GM19351 (cell line): ENCODE measurements around the gene RAPGEF2.
"Not testable (repeated sequence)": the region's sequence is repeated elsewhere in the genome, so short reads cannot be mapped to it uniquely, and the experiment has no call there.

Experiments
- ATAC-seq: cut with Tn5 transposase; IDR thresholded peaks from one replicate; pipeline ENCODE4 v1.9.1; 2021; ENCODE audit warnings: mild to moderate bottlenecking, moderate library complexity; ENCODE audit not compliant: unreplicated experiment

The RAPGEF2 gene

GRCh38 chr4:159303435-159303834 lies 200.6 kb downstream of the RAPGEF2 start:
- no peak for ATAC-seq

- ATAC-seq = no peak
Observed at GRCh38 chr4:159305129-159305528, 202.2 kb downstream of the RAPGEF2 start.

- no peak for ATAC-seq
Observed at GRCh38 chr4:159307929-159308328, 205.1 kb downstream of the RAPGEF2 start.

- ATAC-seq = no peak
Observed at GRCh38 chr4:159308566-159309340, 205.9 kb downstream of the RAPGEF2 start.

GRCh38 chr4:159312236-159312635 lies 209.4 kb downstream of the RAPGEF2 start:
- no peak for ATAC-seq

- not testable (repeated sequence) for ATAC-seq
Observed at GRCh38 chr4:159315879-159316278, 213.0 kb downstream of the RAPGEF2 start.

GRCh38 chr4:159317203-159317602 lies 214.3 kb downstream of the RAPGEF2 start:
- no peak for ATAC-seq

GRCh38 chr4:159319027-159319426 lies 216.1 kb downstream of the RAPGEF2 start:
- ATAC-seq = no peak

GRCh38 chr4:159326480-159326879 lies 223.6 kb downstream of the RAPGEF2 start:
- ATAC-seq = no peak

- no peak for ATAC-seq
Observed at GRCh38 chr4:159328766-159329165, 225.9 kb downstream of the RAPGEF2 start.

GRCh38 chr4:159334461-159334860 lies 231.6 kb downstream of the RAPGEF2 start:
- no peak for ATAC-seq

GRCh38 chr4:159337041-159337440 lies 234.2 kb downstream of the RAPGEF2 start:
- ATAC-seq = no peak

- no peak for ATAC-seq
Observed at GRCh38 chr4:159341522-159341921, 238.6 kb downstream of the RAPGEF2 start.

- no peak for ATAC-seq
Observed at GRCh38 chr4:159342374-159342773, 239.5 kb downstream of the RAPGEF2 start.

GRCh38 chr4:159343116-159343515 lies 240.2 kb downstream of the RAPGEF2 start:
- no peak for ATAC-seq

- no peak for ATAC-seq
Observed at GRCh38 chr4:159344877-159345276, 242.0 kb downstream of the RAPGEF2 start.

GRCh38 chr4:159346681-159347080 lies 243.8 kb downstream of the RAPGEF2 start:
- ATAC-seq = no peak

GRCh38 chr4:159347813-159348212 lies 244.9 kb downstream of the RAPGEF2 start:
- no peak for ATAC-seq

GRCh38 chr4:159349332-159349731 lies 246.5 kb downstream of the RAPGEF2 start:
- ATAC-seq = no peak

GRCh38 chr4:159352609-159353008 lies 249.7 kb downstream of the RAPGEF2 start:
- ATAC-seq = no peak

- no peak for ATAC-seq
Observed at GRCh38 chr4:159353422-159354116, 250.7 kb downstream of the RAPGEF2 start.

GRCh38 chr4:159355466-159355865 lies 252.6 kb downstream of the RAPGEF2 start:
- ATAC-seq = no peak
